HK-2 (cell line): ENCODE data around the gene TMEM62.
"Not testable (repeated sequence)": the region's sequence is repeated elsewhere in the genome, so short reads cannot be mapped to it uniquely, and the experiment has no call there.

Experiments
- DNase-seq: peaks from one replicate; pipeline ENCODE4 v3.0.0-alpha.2; 2018; ENCODE audit not compliant: unreplicated experiment

TMEM62 gene

DNA sequence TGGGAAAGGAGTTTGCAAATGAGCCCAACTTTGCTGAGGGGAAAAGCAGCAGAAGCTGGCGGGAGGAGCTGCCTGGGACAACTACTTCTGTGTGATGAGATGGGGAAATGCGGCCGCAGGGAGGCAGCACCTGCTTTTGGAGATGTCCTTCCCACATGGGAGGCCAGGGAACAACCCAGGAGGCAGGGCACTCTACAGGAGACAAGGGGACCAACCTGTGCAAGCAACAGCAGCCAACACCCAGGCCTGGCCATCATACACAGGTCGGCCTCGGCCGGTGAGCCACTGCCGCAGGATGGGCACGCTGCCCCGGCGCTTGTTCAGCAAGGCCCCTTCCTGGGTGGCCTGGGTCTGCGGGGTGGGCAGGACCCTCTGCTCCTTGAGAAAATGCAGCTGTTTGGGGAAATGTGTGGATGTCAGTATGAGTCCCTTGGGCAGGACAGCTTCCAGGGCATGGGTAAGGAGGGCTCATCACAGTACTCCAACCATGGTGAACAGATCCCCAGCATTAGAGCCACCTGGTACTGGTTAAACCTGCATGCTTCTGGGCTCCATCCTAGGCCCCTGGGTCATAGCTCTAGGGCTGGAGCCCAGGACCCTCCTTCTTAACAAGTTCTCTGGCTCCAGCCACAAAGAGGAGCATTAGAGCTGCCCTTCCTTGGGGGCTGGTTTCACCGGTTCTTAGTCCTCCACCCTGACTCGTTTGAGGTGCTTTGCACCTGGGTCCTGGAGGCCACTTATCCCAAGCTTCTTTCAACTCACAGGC, 75.9 kb downstream of the TMEM62 start:
- no peak for DNase-seq

DNA sequence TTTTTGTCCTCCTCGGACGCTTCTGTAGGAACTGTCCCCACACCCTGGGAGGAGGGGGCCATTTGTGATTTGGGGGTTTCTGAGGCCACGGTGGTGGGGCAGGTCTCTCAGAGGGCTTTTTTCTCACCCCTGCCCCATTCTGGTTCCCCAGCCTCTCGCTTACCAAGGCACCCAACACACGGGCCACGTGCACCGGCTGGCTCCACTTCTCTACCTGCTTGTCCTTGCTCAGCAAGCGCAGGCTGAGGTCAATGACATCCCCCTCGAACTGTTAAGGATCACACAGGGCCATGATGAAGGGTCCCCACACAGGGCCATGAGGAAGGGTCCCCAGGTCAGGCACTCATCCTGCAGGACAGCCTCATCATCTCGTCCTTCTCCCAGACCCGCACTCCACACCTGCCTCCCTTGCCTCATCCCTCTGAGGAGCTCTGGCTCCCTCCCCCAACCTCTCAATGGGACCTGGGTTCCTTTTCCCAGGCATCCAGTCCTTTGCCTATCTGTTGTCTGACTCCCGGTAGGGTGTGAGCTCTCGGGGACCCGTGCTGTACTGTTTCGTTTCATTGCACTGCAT, 76.9 kb downstream of the TMEM62 start:
- DNase-seq = no peak

DNA sequence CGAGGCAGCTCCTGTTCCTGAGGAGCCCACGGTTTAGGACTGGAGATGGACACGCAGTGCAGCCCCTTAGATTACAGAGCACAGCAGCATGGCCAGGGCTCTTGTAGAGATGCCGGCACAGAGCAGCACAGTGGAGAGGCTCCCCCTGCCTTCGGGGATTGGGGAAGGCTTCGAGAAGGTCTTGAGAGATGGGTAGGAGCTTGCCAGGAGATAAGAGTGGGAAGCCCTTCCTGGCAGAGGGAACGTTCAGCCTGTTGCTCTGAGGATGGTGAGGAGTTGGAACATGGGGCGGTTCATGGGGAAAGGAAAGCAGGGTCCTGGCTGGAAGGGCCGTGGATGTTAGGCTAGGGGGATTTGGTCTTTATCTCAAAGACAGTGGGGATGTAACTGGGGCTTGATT, 77.4 kb downstream of the TMEM62 start:
- no peak for DNase-seq

DNA sequence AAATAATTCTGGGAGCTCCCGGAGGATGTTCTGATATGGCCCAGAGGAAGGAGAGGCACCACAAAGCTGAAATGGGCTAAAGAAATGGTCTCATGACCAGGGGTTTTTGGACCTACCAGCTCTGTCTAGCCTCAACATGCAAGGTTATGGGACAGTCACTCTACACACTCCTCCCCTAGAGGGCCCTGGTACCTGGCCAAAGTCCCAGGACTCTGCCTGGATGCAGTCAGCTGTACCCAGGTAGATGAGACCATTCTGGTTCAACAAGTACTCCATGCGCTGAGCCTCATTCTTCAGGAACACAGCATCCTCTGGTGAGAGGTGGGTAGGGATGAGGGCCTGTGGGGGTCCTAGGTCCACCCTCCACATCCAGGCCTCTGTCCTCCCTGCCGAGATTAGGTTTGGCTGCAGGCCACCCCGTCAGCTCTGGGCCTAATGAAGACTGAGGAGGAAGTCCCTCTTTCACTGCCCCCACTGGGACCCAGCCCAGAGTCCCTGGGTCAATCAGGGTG, 77.9 kb downstream of the TMEM62 start:
- no peak for DNase-seq

DNA sequence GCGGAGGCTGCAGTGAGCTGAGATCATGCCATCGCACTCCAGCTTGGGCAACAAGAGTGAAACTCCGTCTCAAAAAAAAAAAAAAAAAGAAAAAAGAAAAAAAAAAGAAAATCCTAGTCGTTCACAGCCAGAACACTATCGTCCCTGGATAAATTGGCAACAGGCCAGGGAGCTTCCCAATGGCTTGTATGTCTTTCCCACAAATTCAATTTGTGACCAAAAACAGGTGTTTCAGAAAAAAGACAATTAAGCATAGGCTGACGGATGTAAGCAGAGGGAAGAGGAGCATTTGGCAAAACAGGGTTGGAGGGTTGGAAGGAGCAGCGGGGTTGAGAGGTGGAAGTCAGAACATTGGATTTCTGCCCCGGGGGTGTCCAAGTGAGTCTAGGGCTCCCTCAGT, 78.9 kb downstream of the TMEM62 start:
- DNase-seq = no peak

DNA sequence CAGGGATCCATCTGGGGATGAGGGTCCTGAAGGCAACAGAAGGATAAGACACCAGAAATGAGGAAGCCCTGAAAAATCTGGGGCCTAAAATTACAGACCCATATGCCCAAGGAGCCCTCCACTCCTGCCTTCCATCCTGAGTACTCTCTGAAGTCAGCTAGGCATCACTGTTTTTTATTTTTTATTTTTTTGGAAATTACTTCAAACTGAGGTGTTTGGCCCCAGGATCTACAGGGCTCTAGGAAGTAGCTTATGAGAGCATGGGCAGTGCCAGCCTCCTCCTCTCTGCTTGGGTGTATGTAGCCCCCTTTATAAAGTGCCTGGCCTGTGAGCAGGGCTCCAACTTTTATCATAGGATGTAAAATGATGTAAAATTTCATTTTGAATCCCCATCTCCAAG, 79.6 kb downstream of the TMEM62 start:
- no peak for DNase-seq

DNA sequence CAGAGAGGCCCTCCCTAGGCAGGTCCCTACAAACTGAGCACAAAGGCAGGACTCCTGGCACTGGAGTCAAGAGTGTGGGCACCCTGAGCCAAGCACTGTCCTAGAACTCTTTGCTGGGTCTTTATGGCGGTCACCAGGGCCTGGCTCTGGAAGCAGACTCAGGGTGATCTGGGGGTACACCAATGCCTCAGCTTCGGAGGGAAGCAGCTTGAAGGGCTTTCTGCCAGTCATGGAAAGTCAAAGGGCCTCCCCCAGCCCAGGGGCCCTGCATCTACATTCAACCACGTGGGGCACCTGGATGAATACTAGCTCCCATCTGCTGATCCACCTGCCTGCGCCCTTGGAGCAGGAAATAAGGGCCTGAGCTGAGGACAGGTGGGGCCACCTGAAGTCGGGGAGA, 80.1 kb downstream of the TMEM62 start:
- no peak for DNase-seq

DNA sequence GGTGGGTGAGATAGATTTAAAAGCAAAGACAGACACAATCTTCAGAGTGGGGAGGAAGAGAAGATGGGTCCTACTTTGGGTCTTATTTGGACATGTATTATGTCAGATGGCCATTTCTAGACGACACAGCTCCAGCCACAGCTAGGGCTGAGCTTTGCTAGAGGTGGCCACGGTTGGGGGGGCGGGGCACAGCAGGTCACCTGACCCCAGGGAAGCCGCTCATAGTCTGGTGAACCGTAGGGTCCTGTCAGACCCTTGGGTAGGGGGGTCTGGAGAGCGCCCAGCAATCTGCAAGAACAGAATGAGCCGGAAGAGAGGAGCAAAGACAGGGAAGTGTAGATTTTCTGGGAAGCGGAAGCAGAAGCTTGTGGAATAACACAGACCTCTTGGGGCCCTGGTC, 80.8 kb downstream of the TMEM62 start:
- no peak for DNase-seq

DNA sequence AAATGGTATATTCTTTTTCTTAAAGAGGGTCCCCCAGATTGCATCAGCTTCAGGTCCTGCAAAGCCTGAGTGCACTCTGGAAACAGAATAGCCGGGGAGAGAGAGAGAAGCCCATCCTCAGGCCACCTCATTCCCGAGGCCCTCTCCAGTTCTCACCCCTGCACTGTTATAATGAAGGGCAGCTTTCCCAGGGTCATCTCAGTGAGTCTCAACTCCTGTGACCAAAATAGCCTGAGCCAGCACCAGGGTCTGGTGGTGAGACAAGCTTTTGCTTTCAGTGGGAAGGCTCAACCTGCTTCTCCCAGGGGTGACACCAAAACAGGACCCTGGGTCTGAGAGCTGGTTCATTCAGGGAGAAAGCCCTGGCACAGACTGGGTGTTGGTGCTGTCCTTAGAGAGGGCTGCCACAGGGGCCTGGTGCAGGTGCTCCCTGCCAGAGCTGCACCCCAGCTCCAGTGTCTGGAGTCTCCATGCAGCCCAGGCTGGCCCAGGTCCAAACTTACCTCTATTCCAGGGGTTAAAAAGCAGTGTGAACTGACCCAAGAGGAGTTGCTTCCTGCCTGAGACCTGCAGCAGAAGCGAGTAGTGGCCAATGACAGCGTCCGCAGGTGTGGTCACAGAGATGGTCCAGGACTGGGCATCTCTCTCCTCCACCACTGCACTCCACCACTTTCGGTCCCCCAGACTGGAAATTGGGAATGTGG, 81.4 kb downstream of the TMEM62 start:
- no peak for DNase-seq

DNA sequence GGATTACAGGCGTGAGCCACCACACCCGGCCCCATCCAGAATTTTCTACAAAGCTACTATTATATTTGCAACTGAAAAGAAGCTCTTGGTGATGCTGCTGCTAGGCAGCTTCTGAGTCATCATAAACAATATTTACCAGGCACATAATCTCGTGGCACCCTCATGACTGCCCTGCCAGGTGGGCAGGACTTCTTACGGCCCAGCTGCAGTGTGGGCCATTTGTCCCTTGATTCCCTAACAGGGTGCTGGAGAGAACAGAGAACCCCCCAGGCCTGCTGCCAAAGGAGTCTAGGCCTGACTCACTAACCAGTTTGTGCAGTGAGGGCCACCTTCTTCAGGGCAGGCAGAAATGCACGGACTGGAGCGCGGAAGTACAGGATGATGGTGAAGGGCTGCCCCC, 82.6 kb downstream of the TMEM62 start:
- DNase-seq = no peak

DNA sequence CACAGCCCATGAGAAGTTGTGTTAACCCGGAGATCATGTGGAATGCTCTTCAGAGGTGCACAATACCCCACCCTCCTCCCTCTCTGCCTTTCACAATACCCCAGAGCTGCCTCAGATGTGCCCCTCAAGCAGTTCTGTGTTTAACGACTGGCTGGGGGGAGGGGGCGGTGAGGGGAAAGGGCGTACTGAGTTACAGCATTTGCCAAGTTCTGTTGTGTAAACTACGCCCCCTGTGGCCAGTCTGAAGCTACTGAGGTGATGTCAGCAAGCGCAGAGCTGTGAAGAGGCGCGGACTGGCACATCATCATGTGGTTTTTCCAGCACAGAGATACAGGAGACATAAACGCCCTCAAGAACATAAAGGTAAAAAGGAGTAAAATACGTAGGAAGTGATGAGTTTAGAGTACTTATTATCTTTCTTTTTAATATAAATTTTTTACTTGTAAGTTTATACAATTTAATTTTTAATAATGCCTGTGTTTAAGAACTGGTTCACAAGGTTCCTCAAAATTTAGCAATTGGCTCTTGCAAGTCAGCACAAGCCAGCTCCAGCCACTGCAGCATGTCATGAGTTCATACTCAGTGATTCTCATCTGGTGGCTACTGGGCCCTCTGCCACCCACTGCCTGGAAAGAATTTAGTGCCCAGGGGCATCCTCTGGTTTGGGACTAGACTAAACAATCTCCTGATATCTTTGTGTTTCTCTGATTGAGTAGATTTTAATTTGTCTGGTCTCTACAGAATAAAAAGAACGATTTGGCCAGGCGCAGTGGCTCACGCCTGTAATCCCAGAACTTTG, 85.7 kb downstream of the TMEM62 start:
- DNase-seq = no peak

DNA sequence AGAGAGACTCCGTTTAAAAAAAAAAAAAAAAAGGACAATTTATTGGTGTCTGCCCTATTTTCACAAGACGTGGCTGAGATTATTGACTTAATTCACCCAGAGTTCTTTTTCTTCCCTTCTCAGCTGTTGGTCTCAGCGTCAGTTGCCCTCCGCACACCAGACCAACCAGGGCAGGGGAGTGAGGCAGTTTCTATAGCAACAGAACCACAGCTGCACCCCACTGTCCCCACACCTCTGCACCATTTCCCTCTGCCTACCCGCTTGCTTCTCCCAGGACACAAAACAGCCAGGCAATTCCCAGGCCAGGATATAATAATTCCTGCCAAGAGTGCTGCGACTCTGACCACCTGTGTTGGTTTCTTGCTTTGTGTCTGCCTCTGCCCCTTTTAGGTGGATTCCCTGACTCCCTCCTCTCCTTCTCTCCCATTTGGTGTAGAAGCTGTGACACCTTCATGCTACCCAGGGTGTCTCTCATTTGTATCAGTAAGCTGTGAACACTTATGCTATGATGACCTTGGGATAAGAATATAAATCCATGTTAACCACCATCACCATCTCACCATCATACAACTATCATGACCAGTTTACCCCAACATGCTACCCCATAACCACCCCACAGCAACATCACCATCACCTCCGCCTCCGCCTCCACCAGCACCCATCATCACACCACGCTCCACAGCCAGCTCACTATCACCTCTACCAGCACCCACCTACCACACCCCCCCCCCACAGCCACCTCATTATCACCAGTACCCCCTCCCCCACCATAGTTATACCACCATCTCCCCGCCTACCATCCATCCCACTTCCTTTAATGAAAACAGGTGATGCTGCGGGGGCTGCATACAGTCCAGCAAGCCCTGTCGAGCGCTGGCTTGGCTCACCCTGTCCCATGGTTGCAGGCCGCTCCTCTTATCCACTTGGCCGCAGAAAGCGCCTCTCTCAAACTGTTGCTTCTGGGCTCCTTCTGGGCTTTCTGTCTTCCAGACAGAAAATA, 86.8 kb downstream of the TMEM62 start:
- DNase-seq = no peak

DNA sequence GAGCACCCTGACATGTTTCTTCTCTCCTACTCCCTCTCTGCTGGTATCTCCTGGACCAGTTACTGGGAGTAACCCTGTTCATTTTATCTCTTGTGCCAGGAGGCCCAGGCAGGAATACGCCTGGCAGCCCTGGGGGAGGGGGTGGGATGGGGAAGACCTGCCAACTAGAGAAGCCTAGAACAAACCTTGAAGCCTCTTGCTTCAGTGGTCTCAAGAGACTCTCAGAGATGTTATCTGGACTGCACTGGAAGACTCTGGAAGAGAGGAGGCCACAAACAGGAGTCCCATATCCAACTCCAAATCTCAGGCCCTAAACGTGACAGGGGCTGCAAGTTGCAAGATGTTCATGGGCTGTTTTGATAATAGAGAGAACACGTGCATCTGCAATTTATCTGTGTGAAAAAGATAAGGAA, 87.6 kb downstream of the TMEM62 start, which contains the start of gene EPB42:
Gene EPB42, minus strand, starts transcription at position 28 of the 413 bp plus-strand sequence. CDS start 193 bp downstream, outside the sequence.
- DNase-seq = no peak

DNA sequence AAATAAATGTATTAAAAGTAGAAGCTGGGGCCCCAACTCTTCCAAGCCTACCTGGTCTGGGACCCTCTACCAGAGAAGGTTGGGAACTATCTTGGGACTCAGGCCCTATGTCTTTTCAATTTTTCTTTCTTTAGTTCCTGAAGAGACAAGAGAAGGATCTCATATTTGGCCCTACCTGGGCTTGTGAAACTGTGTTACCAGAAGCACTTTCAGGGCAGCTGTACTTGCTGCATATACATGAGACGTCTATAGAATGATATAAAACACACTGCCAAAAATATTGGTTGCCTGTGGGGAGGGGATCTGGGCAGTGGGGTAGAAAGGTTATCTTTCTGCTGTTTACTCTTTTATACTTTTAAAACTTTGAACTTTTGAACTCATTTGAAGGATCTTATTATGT, 88.0 kb downstream of the TMEM62 start:
- DNase-seq = no peak

DNA sequence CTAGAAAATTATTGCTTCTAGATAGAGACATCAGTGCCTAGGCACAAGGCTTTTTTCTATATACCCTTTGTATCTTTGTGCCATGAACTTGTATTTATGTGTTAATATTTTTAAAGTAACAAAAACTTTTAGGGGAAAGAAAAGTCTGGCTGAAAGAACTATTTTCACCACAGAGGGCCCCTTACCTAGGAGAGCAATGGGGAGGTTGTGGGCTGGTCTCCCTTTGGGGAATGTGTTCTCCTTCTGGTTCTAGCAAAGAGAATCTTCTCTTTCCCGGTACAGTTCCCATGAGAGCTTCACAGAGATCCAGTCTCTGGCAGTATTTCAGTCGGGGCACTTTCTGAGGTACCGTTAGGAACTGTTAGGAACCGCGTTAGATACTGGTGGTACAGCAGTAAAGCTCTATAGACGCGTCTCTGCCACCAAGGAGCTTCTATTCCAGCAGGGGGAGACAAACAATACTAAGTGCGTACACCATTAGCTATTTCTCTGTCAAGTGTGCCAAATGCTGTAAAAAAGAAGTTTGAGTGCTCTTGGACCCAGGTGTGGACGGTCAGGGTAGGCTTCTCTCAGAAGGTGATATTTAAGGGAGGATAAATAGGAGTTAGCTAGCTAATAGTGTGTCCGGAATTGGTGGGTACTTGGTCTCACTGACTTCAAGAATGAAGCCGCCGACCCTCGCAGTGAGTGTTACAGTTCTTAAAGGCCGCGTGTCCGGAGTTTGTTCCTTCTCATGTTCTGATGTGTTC, 92.0 kb downstream of the TMEM62 start:
- DNase-seq = peak; percentile 28

DNA sequence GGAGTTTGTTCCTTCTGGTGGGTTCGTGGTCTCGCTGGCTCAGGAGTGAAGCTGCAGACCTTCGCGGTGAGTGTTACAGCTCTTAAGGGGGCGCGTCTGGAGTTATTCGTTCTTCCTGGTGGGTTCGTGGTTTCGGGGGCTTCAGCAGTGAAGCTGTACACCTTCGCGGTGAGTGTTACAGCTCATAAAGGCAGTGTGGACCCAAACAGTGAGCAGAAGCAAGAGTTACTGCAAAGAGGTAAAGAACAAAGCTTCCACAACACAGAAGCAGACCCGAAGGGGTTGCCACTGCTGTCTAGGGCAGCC, 92.5 kb downstream of the TMEM62 start:
- not testable (repeated sequence) for DNase-seq

DNA sequence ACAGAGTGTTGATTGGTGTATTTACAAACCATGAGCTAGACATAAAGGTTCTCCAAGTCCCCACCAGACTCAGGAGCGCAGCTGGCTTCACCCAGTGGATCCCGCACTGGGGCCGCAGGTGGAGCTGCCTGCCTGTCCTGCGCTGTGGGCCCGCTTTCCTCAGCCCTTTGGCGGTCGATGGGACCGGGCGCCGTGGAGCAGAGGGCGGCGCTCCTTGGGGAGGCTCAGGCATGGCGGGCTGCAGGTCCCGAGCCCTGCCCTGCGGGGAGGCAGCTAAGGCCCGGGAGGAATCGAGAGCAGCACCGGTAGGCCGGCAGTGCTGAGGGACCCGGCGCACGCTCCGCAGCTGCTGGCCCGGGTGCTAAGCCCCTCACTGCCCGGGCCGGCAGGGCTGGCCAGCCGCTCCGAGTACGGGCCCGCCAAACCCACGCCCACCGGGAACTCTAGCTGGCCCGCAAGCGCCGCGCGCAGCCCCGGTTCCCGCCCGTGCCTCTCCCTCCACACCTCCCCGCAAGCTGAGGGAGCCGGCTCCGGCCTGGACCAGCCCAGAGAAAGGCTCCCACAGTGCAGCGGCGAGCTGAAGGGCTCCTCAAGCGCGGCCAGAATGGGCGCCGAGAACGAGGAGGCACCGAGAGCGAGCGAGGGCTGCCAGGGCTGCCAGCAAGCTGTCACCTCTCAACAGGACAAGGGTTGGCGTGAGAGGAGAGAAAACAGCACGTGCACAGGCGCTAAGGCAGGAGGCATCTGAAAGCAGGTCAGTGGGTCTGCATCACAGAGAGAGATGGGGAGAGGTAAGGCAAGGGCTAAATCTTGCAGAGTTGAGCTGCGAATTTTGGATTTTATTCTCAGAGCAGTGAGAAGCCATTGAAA, 93.3 kb downstream of the TMEM62 start:
- no peak for DNase-seq

DNA sequence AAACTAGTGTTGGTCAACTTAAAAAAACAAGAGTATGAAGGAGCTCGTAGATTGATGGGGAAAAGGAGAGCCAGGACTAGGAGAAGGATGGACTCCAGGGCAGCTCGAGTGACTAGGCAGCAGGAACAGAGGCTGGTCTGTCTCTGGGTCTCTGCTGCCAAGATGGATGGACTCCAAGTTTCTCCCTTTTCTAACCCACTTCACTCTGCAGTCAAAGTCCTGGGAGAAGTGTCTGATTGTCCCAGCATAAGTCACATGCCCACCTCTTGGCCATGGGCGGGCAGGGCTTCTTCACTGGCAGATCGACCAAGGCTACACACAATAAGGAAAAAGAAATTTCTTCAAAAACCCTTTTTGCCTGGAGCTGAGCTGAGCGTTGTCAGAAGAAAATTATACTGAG, 96.6 kb downstream of the TMEM62 start:
- DNase-seq = no peak

DNA sequence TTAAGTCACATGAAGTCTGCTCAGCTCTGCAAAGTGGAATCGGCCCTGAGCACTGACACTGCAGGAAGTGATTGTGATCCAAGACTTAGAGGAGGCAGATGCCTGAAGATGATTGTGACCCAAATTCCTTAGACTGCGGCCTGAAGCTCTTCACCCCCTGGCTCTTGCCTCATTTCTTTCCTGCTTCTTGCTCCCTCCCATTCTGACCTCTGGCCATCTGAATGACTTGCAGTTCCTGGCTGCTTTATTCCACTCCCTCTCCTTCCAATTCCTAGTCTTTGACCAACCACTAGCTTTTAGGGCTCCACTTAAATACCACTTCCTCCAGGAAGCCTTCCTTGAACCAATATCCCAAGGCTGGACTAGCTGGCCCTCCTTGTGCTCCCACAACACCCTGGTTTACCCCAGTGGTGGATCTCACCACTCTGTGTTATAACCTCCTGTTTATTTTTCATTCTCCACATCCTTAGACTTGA, 97.3 kb downstream of the TMEM62 start:
- DNase-seq = no peak
